ENCODE results near the gene UPF2.

UPF2 gene

DNA sequence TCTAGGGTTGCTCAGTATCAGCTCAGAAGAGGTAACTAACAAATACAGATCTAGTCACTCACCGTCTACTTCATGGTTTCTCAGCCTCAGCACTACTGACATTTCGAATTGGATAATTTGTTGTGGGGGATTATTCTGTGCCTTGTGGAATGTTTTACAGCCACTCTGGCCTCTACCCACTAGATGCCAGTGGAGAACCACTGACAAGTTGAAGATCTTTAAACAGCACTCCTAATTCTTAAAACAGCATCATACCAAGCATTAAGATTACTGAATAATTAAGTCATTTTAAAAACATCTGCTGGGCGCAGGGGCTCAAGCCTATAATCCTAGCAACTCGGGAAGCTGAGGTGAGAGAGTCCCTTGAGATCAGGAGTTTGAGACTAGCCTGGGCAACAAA, 82.6 kb downstream of the UPF2 start:
- no peak for DNase-seq

DNA sequence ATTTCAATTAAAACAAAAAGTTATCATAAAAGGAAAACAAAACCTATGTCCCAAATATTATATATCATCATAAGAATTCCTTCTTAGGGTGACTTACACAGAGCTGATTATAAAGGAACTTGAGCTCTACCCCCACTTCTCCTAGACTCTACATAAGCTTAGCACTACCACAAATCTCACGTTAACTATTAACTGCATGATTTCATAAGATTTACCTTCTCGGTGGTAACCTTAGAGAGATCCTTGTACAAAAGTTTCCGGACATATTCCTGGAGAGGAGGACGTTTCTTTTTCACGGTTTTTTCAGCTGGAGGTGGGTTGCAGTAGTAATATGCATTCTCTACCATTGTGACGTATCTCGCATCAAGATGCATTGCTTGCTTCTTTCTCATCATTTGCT, 83.7 kb downstream of the UPF2 start:
- DNase-seq, result no peak

DNA sequence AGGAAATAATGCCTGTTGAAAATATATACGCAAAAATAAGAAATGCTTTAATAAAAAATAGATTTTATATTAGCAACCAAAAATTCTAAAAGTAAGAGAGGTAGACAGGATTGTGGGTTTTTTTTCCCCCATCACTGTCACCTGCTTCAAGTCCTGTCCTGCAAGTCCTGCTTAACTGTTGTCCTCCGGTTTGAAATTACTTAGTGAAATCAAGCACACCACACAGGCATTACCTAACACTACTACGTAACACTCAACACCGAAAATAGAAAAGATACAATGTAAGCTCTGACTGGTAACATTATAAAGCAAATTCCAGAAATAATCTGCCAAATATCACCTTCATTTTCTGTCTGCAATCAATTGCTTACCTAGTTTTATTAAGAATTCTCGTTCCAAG, 90.9 kb downstream of the UPF2 start:
- DNase-seq, result no peak

DNA sequence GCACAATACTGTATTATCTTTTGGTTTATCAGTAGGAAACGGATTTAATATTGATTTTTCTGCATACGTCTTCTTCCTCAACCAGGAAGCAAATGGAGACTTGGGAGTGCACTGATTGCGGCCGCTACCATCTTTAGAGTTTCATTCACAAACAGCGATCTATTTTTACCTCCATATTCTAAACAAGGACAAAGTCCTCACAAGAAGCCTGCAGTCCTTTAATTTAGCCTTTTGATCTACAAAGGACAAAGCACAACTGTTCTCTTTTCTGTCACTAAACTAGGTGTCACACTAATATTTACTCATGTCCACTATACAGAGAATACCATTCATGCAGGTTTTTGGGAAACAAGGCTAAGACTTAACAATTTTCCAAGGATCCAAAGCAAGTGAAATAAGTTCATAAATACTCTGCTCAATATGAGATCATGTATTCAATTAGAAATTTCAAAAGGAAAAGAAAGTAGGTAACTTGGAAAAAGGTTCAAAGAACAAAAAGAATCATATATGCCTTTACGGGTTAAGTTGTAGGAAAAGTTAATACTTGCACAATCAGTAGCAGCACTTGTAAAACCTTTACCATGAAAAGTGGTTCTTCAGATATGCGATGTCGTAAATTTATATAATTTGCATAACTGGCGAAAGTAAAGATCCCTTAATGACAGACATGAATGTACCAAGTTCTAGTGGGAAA, 92.1 kb downstream of the UPF2 start:
- DNase-seq, result no peak

DNA sequence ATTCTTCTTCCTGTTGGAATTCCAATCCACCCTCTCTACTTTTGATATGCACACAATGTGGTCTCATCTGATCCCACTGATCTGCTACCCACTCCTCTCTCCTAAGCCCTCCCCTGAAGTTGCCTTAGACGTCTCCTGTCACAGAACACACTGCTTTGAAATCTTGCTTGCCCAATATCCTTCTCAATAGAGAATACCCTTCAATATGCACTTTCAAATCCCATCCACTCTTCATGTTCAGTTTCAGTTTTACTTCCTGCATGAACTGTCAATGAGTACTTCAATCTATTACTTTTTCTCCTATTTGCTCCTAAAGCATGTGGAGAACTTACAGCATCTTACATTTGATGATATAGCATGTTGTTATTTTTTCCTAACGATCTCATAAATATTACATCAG, 93.5 kb downstream of the UPF2 start:
- DNase-seq, result no peak

DNA sequence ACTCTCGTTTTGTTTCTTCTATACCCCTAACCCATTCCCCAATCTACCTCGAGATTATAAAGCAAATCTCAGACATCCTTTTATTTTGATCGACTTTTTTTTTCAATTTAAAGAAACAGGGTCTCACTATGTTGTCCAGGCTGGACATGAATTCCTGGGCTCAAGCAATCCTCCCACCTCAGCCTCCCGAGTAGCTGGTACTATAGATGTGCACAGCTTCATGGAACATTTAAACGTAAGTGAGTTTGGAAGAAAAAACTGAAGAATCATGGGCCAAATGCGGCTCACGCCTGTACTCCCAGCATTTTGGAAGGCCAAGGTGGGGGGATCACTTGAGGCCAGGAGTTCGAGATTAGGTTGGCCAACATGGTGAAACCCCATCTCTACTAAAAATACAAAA, 96.0 kb downstream of the UPF2 start:
- DNase-seq, result no peak

DNA sequence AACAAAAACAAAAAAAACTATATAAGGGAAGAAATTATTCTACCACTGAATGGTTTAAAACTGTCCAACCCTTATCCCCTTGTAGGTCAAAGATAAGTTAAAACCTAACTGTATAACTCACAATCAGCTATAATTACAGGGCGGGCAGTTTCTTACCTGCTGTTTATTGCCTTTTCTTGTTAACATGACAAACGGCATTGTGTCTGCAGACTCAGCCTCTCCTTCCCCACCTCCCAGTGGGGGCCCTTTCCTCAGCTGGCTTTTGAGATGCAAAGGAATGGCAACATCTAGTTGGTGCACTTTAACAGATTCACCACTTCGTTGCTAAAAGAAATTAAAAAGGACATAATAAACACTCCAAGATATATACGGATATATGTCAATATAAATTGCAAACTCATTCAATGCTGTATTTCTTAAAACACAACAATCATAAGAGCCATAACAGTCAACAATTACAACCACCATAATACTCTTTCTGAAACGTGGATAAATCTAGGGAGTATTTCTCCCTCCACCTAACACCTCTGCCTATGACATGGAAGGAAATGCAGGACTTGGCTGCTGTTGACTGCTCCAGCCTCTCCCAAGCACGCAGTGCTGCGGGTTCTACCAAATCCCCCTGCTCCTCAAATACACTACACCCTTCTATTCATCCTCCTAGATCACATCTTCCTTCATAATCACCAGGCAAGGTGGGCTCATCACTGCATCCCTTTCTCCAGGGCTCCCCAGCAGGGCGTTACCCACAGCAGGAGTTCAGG, 106.0 kb downstream of the UPF2 start:
- no peak for DNase-seq

DNA sequence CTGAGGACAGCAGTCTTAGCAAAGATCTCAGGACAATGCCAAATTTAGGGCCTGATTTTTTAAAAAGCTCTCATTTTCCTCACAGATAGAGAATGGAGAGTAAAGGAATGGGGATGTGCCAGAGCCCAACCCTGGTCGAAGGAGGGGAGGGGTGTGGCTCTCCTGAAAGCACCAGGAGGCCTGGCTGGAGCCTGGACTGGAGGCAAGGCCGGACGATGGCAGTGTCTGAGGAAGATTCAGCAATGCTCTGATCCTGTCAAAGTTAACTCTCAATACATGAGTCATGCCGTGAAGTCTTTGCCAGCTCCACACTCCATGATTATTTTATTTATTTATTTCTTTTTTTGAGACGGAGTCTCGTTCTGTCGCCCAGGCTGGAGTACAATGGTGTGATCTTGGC, 108.3 kb downstream of the UPF2 start:
- no peak for DNase-seq

DNA sequence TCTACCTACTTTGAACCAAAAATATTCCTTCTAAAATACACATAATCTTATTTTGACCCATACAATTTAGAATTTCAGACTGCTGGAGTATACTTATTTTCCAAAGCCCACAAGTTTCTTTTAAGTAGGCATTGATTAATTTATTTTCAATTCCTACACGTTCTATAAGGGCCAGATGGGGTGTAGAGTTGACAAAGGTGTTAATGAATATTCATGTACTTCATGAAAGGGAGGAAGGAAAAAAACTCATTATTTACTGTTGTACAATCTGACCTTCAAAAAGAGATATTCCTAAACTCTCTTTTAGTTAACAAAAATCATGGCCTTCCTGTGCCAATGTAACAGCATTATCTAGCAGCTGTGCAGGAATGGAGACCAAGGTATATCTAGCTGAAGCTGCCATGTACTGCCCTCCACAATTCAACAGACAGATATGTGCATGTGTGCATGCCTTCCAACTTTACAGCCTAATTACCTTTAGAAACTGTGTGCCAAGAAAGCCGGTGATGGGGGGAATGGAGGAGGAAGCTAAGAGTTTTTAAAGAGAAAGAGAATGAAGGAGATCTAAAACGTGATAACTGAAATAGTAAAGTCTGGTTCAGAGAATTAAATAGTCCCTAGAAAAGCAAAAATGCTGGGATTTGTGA, 108.9 kb downstream of the UPF2 start:
- DNase-seq, result no peak

DNA sequence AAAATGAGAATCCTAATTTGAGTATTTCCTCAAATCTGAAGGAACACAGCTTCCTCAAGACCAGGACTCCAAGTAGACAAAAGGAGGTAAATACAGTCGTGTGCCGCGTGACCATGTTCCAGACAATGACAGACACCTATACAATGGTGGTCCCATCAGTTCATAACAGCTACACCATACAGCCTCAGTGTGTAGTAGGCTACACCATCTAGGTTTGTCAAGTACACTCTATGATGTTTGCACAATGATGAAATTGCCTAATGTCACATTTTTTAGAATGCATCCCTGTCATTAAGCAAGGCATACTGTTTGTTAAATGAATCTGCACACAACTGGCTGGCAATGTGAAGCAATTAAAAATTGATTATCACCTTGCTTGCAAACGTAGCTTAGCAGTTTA, 111.6 kb downstream of the UPF2 start:
- no peak for DNase-seq

DNA sequence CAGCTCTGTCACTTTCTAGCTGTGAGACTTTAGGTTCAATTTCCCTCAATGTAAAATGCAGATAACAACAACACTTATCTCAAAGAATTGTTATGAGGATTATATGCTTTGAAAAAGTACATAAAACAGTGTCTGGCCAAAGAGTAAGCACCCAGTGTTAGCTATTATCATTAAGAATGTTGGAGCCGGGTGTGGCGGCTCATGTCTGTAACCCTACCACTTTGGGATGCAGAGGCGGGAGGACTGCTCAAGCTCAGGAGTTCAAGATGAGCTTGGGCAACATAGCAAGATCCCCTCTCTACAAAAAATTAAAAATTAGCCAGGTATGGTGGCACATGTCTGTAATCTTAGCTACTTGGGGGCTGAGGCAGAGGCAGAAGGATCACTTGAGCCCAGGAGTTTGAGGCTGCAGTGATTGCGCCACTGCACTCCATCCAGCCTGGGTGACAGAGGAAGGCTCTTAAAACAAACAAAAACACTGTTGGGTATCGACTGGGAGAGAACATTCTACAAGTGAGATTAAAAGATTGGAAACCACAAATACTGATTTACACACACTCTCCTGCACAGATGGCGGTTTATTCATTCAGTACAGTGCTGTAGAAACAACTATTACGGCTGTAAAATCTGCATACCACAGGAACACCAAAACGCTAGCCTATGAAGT, 112.2 kb downstream of the UPF2 start:
- DNase-seq, result no peak

DNA sequence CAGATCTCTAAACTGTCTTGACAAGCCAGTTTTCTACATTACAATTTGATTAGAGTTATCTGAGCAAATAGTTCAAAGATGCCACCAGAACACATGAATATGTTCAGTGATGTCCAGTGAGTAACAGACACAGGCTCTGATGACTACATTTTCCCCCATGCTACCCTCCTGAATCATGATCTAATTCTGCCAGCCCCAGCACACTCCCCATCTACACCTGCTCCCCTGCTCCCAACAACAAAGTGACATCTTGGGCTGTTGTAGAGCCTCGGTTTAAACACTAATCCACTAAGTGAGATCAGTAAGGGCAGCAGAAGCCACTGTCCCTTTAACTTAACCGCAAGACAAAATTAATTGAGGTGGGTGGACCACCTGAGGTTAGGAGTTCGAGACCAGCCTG, 114.9 kb downstream of the UPF2 start:
- DNase-seq, result no peak

DNA sequence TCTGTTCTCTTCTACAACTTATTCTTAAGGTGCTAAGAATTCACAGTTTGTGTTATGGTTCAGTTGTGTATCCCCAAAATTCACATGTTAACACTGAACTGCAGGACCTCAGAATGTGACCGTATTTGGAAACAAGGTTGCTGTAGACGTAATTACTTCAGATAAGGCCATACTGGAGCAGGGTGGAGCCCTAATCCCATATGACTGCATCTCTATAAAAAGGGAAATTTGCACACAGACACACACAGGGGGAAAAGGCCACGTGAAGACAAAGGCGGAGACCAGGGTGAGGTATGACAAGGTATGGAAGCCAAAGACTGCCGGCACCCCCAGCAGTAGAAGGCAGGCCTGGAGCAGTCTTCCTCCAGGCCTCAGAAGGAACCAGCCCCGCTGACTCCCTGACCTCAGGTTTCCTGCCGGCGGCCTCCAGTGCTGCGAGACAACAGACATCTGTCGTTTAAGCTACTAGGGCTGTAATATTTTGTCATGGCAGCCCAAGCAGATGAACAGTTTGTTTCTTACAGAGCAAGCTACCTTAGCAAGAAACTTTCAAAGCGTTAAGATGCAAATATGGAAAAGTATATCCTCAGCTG, 120.7 kb downstream of the UPF2 start:
- no peak for DNase-seq

DNA sequence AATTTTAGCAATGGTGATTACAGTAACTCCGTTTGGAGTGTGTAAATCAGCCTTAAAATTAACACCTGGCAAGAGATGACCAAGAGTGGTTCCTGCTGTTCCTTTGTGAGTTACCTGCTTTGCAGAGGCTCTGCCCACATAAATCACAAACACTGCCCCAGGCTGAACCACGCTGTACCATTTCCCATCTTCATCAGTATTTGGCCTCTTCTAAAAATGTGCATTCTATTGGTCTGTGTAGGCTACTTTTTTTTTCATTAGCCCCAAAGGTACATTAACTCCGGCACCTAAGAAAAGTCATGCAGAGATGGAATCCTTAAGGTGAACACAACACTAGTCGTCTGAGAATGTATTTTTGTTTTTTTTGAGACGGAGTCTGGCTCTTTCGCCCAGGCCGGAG, 123.3 kb downstream of the UPF2 start:
- DNase-seq, result no peak

DNA sequence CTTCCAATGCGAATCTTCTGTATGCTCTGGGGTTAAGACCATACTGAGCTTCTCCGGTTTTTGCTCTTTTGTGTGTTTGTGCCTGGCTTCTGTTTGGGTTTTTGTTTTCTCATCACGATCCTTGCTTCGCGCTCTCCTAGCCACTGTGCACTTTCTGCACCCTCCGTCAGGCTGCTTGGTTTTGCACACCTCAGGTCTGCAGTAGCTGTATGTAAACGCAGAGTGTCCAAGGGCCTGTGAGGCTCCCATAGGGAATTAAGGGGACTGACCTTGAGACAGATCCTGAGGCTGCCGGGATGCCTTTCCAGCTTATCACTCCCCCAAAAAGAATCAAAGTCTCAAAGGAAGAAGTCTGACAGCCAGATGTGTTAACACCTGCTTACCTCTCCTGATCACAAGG, 124.2 kb downstream of the UPF2 start:
- no peak for DNase-seq

DNA sequence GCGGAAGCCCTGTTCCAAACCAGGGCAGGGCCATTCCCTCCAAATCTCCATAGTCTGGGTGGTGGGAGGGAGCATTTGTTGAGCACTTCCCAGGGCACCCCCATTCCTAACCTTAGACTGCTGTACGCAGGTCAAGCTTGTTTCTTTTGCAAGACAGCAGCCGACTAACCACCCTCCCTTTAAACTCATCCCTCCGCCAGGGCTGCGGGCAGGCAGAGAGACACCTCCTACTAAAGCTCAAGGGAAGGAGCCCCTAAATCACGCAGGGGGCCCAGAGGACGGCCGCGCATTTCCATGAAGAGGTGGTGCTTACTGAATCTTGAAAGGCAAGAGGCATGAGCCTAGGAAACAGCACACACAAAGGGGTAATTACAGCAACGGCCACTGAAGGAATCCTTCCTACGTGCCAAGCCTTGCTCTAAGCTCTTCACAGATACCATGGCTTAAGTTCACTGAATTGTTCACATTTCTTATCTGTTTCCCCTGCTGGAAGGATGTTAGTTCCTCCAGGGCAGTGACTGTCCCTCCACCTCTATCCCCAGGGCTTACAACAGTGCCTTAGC, 129.4 kb downstream of the UPF2 start:
- DNase-seq, result no peak

DNA sequence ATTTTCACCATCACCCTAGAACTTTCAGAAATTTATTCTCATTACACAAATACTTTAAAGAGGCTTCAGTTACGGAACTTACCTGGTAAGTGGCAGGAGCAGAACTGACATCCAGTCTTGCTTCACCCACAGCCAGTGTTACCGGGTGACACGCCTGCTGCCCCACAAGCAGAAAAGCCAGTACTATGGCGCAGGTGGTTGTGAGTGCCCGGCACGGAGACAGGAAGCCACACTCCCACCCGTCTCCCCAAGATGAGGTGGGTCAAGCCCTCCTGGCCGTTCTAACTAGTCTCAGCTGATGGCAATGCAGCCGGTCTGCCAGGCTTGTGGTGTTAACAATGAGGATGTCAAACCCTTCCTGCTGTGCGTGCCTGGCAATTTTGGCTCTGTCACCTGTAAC, 132.5 kb downstream of the UPF2 start:
- no peak for DNase-seq

DNA sequence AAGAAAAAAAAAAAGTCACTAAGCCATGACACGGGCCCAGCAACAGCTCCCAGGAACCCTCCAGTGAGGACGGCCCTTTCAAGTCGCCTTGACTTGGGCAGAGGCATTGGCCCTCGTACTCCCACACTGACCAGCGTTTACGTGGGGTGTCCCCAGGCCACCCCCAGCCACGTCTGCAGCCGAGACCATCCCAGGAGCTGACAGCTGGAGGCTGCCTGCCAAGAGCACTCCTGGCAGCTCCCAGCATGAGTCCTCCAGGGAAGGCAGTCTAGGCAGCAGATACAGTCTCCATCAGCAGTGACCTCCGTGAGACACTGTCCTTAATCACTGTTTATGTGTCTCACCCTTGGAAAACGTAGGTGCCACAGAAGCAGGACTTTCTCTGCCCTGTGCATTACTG, 133.0 kb downstream of the UPF2 start:
- DNase-seq, result no peak

DNA sequence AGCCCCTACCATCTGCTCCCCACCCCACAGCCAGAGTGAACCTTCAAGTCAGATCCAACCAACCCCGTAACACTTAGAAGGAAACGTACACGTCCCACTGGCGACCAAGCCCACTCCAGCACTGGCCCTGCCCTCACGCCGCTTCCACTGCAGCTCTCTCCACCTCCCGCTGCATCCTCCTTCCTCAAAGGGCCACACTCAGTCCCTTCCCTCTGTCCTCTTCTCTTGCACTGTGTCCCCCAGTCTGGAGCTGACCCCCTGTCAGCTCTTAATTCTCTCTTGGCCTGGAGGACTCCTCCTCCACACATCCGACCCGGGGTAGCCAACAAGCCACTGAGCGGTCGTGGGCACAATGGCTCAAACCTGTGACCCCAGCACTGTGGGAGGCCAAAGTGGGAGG, 133.6 kb downstream of the UPF2 start:
- no peak for DNase-seq

DNA sequence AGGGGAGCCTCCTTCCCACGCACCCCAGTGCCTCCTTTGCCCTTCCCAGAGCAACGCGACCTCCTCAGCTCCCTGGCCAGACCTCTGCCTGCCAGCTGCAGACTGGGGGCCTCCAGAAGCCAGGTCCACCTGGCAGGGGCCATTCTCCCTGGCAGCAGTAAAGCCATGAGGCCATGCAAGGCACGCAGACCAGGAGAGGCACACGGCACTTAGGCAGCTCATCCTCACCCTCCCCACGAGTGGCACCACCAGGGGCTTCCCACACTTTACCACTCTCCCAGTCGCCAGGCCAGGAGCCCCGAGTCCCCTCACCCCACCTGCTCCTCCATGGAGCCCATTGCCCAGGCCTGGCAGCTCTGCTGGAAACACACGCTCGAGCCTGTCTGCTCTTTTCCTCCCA, 134.1 kb downstream of the UPF2 start:
- no peak for DNase-seq

DNA sequence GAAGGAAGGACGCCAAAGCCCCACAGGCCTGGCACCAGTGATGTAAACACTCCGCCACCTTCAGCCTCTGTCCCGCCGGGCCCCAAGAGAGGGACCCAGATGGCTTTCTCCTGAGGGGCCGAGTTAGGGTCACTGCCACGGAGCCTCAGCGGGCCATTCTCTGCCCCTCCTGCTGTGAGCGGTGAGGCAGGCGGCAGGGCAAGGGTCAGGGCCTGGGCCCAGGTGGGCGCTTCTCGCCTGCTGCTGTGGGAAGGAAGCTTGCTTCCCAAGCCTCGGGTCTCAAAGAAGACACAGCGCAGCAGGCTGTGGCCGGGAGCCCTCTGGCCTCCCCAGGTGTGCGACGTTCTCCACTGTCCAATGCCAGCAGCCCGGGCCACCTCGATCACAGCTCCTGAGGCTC, 134.7 kb downstream of the UPF2 start:
- no peak for DNase-seq

DNA sequence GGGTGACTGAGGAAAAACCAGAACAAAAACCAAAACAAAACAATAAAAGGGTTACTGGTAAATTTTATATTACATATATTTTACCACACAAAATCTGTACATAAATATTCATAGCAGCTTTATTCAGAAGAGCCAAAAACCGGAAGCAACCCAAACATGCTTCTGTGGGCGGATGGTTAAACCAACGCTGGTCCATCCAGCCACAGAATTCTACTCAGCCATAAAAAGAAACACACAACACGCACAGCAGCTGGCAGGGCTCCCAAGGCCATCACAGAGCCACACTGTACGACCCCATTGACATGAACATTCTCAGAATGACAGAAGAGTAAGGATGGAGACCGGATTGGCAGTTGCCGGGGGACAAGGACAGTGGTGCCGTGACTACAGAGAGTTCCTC, 135.9 kb downstream of the UPF2 start:
- no peak for DNase-seq

DNA sequence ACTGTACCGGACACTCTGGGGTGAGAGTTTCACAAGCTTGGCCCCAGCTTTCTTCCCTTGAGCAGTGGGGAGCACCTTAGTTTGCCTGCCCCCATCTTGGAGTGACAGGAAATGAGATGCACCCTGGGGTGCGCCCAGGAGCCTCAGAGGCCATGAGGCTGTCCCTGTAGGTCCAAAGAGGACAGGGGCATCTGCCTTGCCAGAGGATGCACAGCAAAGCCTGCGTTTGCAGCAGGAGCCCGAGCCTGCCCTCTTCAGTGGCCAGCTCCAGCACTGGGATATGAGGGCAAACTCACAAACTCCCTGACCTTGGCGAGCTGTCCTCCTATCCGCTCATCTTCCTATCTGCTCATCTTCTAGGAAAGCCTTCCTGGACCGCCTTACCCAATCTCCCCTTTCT, 140.0 kb downstream of the UPF2 start:
- DNase-seq, result no peak

All from CD4-positive, alpha-beta T cell treated with Interleukin-17A for 4 hours (primary cell).